GM13977 (cell line): ENCODE data around the gene NRP1.

Source experiments
- DNase-seq: peaks from one replicate; pipeline ENCODE4 v3.0.0; 2012; ENCODE audit warnings: low spot score
- in situ Hi-C: fragments of 300-500 bp; cut with MboI; formaldehyde crosslinking; loops from one replicate; pipeline ENCODE4 v1.12.0; 2022; ENCODE audit warnings: low sequenced_read_pairs, low pct_unique_long_range_greater_than_20kb, mixed read lengths, inconsistent platforms; ENCODE audit not compliant: unreplicated experiment
- TF ChIP-seq, protein P1 (sequence below): IDR thresholded peaks from 2 replicates; pipeline ENCODE4 v1.5.1; 2012; ENCODE audit warnings: mild to moderate bottlenecking, control low read depth; ENCODE audit not compliant: insufficient read depth; ENCODE audit errors: extremely low read depth, missing control alignments

Gene NRP1

GRCh38 chr10:33298110-33298509 lies 36.4 kb downstream of the NRP1 start:
- in situ Hi-C loops, result no loop called here
- no peak for DNase-seq
- TF ChIP-seq, protein P1, sequence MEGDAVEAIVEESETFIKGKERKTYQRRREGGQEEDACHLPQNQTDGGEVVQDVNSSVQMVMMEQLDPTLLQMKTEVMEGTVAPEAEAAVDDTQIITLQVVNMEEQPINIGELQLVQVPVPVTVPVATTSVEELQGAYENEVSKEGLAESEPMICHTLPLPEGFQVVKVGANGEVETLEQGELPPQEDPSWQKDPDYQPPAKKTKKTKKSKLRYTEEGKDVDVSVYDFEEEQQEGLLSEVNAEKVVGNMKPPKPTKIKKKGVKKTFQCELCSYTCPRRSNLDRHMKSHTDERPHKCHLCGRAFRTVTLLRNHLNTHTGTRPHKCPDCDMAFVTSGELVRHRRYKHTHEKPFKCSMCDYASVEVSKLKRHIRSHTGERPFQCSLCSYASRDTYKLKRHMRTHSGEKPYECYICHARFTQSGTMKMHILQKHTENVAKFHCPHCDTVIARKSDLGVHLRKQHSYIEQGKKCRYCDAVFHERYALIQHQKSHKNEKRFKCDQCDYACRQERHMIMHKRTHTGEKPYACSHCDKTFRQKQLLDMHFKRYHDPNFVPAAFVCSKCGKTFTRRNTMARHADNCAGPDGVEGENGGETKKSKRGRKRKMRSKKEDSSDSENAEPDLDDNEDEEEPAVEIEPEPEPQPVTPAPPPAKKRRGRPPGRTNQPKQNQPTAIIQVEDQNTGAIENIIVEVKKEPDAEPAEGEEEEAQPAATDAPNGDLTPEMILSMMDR, result no peak

DNA sequence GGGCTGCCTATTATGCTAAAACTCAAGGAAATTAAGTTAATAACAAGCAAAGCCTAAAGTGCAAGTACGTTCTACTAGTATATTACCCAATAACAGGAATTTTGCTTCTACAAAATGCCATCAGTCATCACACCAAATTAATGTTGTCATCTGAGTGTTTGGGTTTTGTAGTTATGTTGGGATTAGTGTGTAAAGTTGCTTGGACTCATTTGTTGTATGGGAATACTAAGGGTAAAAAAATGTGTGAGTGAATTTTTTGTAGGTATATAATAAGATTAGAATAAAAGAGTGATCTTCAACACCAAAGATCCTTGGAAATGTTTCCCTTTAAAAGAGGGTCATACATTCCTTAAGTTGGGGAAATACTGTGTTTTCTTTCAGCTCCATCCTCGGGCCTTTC lies 38.6 kb downstream of the NRP1 start:
- TF ChIP-seq, protein P1, result no peak
- no peak for DNase-seq
- in situ Hi-C loops, result no loop called here

DNA sequence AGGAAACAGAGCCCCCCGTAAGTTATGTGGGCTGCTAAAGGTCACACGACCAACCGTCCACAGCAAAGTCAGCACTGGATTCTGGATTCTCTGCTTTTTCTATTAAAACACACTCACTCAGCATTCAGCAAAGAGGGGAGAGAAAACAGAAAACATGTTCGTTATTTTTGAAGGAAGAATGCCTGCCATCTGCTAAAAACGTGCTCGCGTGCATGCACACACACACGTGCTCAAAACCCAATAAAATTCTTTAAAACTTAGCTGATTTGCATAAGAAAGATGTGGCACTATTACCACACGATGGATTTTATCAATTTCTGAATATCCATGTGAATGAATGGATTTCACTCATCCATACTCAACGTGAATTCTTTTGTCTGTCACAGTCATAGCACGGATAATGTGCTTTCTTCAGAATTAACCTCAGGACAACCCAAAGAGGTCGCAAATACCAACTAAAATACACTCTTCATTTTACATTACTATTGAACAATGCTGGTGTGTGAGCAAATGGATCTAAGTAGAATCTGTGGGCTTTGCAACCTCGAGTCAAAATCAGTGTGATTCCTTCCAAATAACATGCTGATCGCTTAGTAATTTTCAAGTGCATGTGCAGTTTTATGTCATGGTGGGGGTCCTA lies 40.8 kb downstream of the NRP1 start:
- in situ Hi-C loops, result no loop called here

DNA sequence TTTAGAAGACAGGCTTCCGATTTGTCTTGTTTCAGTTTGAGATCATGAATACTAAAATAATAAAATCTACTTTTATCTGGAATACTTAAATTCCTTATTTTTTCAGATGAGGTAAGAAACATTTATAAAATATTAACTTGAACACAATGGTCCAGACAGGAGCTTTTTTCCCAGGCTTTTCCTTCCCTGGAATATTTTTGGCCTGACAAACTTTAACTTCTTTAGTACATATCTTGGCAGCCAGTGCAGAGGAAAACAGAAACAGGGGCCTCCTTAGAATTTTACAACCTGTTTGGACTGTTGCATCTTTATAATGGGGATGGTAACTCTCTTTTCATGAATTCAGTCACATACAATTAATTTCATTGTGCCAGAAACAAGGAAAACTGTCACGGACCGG lies 41.4 kb downstream of the NRP1 start:
- TF ChIP-seq, protein P1, result no peak
- DNase-seq, result no peak
- in situ Hi-C loops, result no loop called here

More for the DNA sequence above, 40.8 kb downstream of the NRP1 start:
- TF ChIP-seq, protein P1, result no peak
- DNase-seq, result no peak

- TF ChIP-seq, protein P1, result no peak
- no peak for DNase-seq
- in situ Hi-C loops, result no loop called here
Observed at GRCh38 chr10:33291053-33291592, 43.3 kb downstream of the NRP1 start.

DNA sequence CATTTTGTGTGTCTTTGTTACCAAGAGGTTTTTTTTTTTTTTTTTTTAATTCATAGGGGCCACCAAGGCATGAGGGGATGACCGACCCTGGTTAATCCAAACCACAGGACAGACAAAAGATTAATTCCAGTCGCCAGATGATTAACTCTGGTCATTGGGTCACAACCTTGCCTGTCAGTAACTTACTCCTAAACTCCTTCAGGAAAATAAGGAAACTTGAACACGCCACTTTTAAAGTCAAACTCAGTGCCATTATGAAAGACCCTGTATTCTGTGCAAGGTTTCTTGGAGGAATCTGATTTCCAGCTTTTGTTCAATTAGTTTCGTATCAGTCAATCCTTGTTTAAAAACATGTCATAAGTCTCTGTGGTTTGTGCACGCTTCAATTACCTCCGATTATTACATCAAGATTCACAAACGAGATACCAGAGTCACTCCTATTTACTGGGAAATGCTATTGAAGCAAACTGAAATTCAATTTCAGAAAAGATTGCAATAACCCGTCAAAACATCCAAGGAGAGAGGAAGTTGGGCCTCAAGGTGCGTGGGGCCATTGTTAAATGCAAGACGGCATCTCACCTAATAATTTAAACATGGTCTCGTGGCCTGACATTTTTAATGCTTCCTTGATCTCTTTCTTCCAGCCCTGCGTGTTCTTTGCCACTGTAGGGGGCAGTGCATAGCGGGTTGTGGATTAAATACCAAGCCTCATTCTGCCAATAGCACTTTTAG lies 44.0 kb downstream of the NRP1 start:
- in situ Hi-C loops, result no loop called here
- TF ChIP-seq, protein P1, result no peak
- no peak for DNase-seq
